Mesenchymal stem cell (in vitro differentiated cells and primary cell): ENCODE measurements around the gene EPB41.

Experiments used
- DNase-seq: peaks from one replicate; pipeline ENCODE4 v3.0.0-alpha.2; 2013
- H2AFZ ChIP-seq: one replicate; pipeline ENCODE4 v1.6.1; 2013; ENCODE audit warnings: low read depth, mild to moderate bottlenecking, control low read depth, inconsistent platforms, low read length, moderate library complexity
- H2AK5ac ChIP-seq: 2 replicates; pipeline ENCODE4 v1.6.1; 2013; ENCODE audit warnings: low read length, moderate library complexity, mild to moderate bottlenecking, inconsistent platforms; ENCODE audit not compliant: severe bottlenecking
- H2BK120ac ChIP-seq: one replicate; pipeline ENCODE4 v1.6.1; 2013; ENCODE audit warnings: low read depth, mild to moderate bottlenecking, inconsistent platforms, low read length, moderate library complexity
- H2BK12ac ChIP-seq, 2 experiments: one replicate each; pipeline ENCODE4 v1.6.1; 2013; ENCODE audit warnings: inconsistent platforms in 2 of 2, low read length in 2 of 2, mild to moderate bottlenecking in 2 of 2, moderate library complexity in 2 of 2, control low read depth in 1 of 2
- H2BK15ac ChIP-seq: one replicate; pipeline ENCODE4 v1.6.1; 2013; ENCODE audit warnings: mild to moderate bottlenecking, low read depth, inconsistent platforms; ENCODE audit not compliant: poor library complexity, severe bottlenecking
- H2BK5ac ChIP-seq: 2 replicates; pipeline ENCODE4 v1.6.1; 2013; ENCODE audit warnings: low read depth, mild to moderate bottlenecking, low read length, control low read depth, inconsistent platforms; ENCODE audit not compliant: poor library complexity, severe bottlenecking
- H3K14ac ChIP-seq, 2 experiments: one replicate each; pipeline ENCODE4 v1.6.1; 2013; ENCODE audit warnings: inconsistent platforms in 2 of 2, low read length in 2 of 2, control low read depth in 1 of 2, mild to moderate bottlenecking in 1 of 2, moderate library complexity in 1 of 2
- H3K18ac ChIP-seq, 2 experiments: one replicate each; pipeline ENCODE4 v1.6.1; 2013; ENCODE audit warnings: inconsistent platforms in 2 of 2, low read length in 2 of 2, control low read depth in 1 of 2, low read depth in 1 of 2, mild to moderate bottlenecking in 1 of 2
- H3K23ac ChIP-seq, 2 experiments: one replicate each; pipeline ENCODE4 v1.6.1; 2013; ENCODE audit warnings: inconsistent platforms in 2 of 2, low read length in 2 of 2, mild to moderate bottlenecking in 2 of 2, moderate library complexity in 2 of 2, control low read depth in 1 of 2
- H3K27ac ChIP-seq: 2 replicates; pipeline ENCODE4 v1.5.1; 2013; ENCODE audit warnings: mild to moderate bottlenecking, moderate library complexity, low read length, control low read depth, inconsistent platforms; ENCODE audit not compliant: poor library complexity, severe bottlenecking
- H3K27me3 ChIP-seq, 2 experiments: 2 replicates each; pipeline versions ENCODE4 v1.6.1 to v1.7.0; 2013; ENCODE audit warnings: low read length in 2 of 2, mild to moderate bottlenecking in 2 of 2, moderate library complexity in 2 of 2, control low read depth in 1 of 2, inconsistent platforms in 1 of 2; ENCODE audit not compliant: control insufficient read depth in 1 of 2, insufficient read depth in 1 of 2
- H3K36me3 ChIP-seq, 2 experiments: 2 replicates each; pipeline versions ENCODE4 v1.6.1 to v1.7.0; 2013; ENCODE audit warnings: low read length in 2 of 2, control low read depth in 1 of 2, inconsistent platforms in 1 of 2, low read depth in 1 of 2, mild to moderate bottlenecking in 1 of 2; ENCODE audit not compliant: insufficient read depth in 2 of 2, control insufficient read depth in 1 of 2
- H3K4ac ChIP-seq, 2 experiments: one replicate each; pipeline ENCODE4 v1.6.1; 2013; ENCODE audit warnings: inconsistent platforms in 2 of 2, low read length in 2 of 2, mild to moderate bottlenecking in 2 of 2, moderate library complexity in 2 of 2, control low read depth in 1 of 2, low read depth in 1 of 2
- H3K4me1 ChIP-seq: 2 replicates; pipeline ENCODE4 v1.6.1; 2013; ENCODE audit warnings: low read depth, low read length, control low read depth; ENCODE audit not compliant: control insufficient read depth, insufficient read depth
- H3K4me2 ChIP-seq: 2 replicates; pipeline ENCODE4 v1.6.1; 2013; ENCODE audit warnings: low read length, mild to moderate bottlenecking, inconsistent platforms; ENCODE audit not compliant: poor library complexity, severe bottlenecking
- H3K4me3 ChIP-seq, 2 experiments: 2 replicates each; pipeline versions ENCODE4 v1.5.1 to v1.7.0; 2013; ENCODE audit warnings: low read length in 2 of 2, mild to moderate bottlenecking in 2 of 2, control low read depth in 1 of 2, low read depth in 1 of 2; ENCODE audit not compliant: insufficient read depth in 1 of 2
- H3K79me1 ChIP-seq: replicated peaks from 2 replicates; pipeline ENCODE4 v1.6.1; 2013; ENCODE audit warnings: mild to moderate bottlenecking, control low read depth, low read length, inconsistent platforms; ENCODE audit not compliant: poor library complexity, severe bottlenecking
- H3K9ac ChIP-seq: 2 replicates; pipeline ENCODE4 v1.7.0; 2013; ENCODE audit warnings: mild to moderate bottlenecking, low read length, moderate library complexity
- H3K9me3 ChIP-seq: 2 replicates; pipeline ENCODE4 v1.7.0; 2013; ENCODE audit warnings: mild to moderate bottlenecking, low read length; ENCODE audit not compliant: control insufficient read depth
- H4K8ac ChIP-seq: one replicate; pipeline ENCODE4 v1.6.1; 2013; ENCODE audit warnings: inconsistent platforms, mild to moderate bottlenecking, low read length, moderate library complexity
- H4K91ac ChIP-seq: one replicate; pipeline ENCODE4 v1.6.1; 2013; ENCODE audit warnings: mild to moderate bottlenecking, low read length, inconsistent platforms
- whole genome bisulfite sequencing: methylation state at CpG from one replicate; pipeline ENCODE4 v1.1.7; 2013; ENCODE audit warnings: mixed read lengths; 5-methylcytosine and 5-hydroxymethylcytosine counted together

EPB41 gene

GRCh38 chr1:28927266-28927647 is 12.9 kb downstream of the EPB41 start:
- no peaks in the 10 kb centered on the region for H3K36me3 ChIP-seq
- DNase-seq, result no peak
- H3K4ac ChIP-seq, result no peak overlapping the region

GRCh38 chr1:28927648-28928313 is 13.4 kb downstream of the EPB41 start:
- H3K4me3 ChIP-seq, result no peak overlapping the region
- no peak overlapping the region for H2BK120ac ChIP-seq
- no peaks in the 10 kb centered on the region for H3K9me3 ChIP-seq
- H3K27me3 ChIP-seq, result no peaks in the 10 kb centered on the region
- H3K27ac ChIP-seq, result no peak overlapping the region
- no peak overlapping the region for H2BK15ac ChIP-seq
- no peaks in the 10 kb centered on the region for H3K4me1 ChIP-seq
- H3K36me3 ChIP-seq, result no peaks in the 10 kb centered on the region
- H2AK5ac ChIP-seq, result no peak overlapping the region
- H2BK5ac ChIP-seq, result no peak overlapping the region
- H3K4ac ChIP-seq, result no peak overlapping the region
- H2AFZ ChIP-seq, result no peak overlapping the region
- no CpG with 5 or more reads among the region's 1 CpG for WGBS
- no peak overlapping the region for H3K18ac ChIP-seq
- no peak overlapping the region for H2BK12ac ChIP-seq
- no peak overlapping the region for H3K14ac ChIP-seq
- no peak overlapping the region for H3K23ac ChIP-seq
- no peak overlapping the region for H3K4me2 ChIP-seq
- H4K8ac ChIP-seq, result no peak overlapping the region
- H3K9ac ChIP-seq, result peak overlapping the region; percentile 67
- peak; percentile 45 for DNase-seq
- no peak overlapping the region for H4K91ac ChIP-seq
- H3K79me1 ChIP-seq, result peaks cover 1% of the 10 kb centered on the region

More at GRCh38 chr1:28927266-28927647, 12.9 kb downstream of the EPB41 start:
- H3K4me1 ChIP-seq, result no peaks in the 10 kb centered on the region
- H2BK120ac ChIP-seq, result no peak overlapping the region
- H4K91ac ChIP-seq, result no peak overlapping the region
- H3K14ac ChIP-seq, result no peak overlapping the region
- H3K79me1 ChIP-seq, result peaks cover 1% of the 10 kb centered on the region
- H3K23ac ChIP-seq, result no peak overlapping the region
- H3K4me3 ChIP-seq, result no peak overlapping the region
- H3K18ac ChIP-seq, result no peak overlapping the region
- H2BK15ac ChIP-seq, result no peak overlapping the region
- no peak overlapping the region for H4K8ac ChIP-seq
- no peak overlapping the region for H2AFZ ChIP-seq
- 100% methylated on average over 1 of the region's 3 CpGs for WGBS
- no peaks in the 10 kb centered on the region for H3K9me3 ChIP-seq
- H2BK5ac ChIP-seq, result no peak overlapping the region
- H3K27me3 ChIP-seq, result no peaks in the 10 kb centered on the region
- H3K9ac ChIP-seq, result peak overlapping the region; percentile 67
- H3K27ac ChIP-seq, result no peak overlapping the region
- no peak overlapping the region for H2BK12ac ChIP-seq
- no peak overlapping the region for H2AK5ac ChIP-seq
- H3K4me2 ChIP-seq, result no peak overlapping the region

GRCh38 chr1:28928314-28928941 is 14.1 kb downstream of the EPB41 start:
- Histone ChIP-seq H3K4me2 (no peak overlapping the region), H3K4me3 (no peak overlapping the region), H3K27ac (no peak overlapping the region), H3K23ac (no peak overlapping the region), H2AFZ (no peak overlapping the region), H2BK12ac (no peak overlapping the region), H3K9ac (peak overlapping the region; percentile 67), H2BK5ac (no peak overlapping the region), H3K4ac (no peak overlapping the region), H2AK5ac (no peak overlapping the region), H3K4me1 (no peaks in the 10 kb centered on the region), H3K18ac (no peak overlapping the region), H3K79me1 (peaks cover 1% of the 10 kb centered on the region), H3K14ac (no peak overlapping the region), H4K8ac (no peak overlapping the region), H3K9me3 (no peaks in the 10 kb centered on the region), H3K27me3 (no peaks in the 10 kb centered on the region), H2BK15ac (no peak overlapping the region), H3K36me3 (no peaks in the 10 kb centered on the region), H4K91ac (no peak overlapping the region), H2BK120ac (no peak overlapping the region)
- WGBS, result 90% methylated on average over 2 of the region's 2 CpGs
- no peak for DNase-seq

DNA sequence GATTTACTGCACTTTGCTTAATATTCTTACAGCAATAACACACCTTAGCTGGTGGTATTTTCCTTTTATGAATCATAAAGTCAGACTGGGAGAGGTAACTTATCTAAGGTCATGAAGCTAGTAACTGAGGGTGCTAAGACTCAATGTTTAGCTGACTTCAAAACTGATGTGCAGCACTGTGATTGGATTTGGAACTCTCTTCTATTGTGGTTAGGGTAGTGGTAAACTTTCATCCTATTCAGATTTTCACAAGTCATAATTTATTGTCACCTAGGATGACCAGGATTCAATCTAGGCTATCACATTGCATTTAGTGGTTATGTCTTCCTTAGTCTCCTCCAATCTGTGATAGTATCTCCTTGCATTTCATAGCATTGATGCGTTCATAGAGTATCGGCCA is 18.9 kb downstream of the EPB41 start:
- no peak overlapping the region for H3K4me3 ChIP-seq
- no peak overlapping the region for H2BK120ac ChIP-seq
- H3K9ac ChIP-seq, result no peak overlapping the region
- H2BK15ac ChIP-seq, result no peak overlapping the region
- no peak overlapping the region for H3K27ac ChIP-seq
- H3K14ac ChIP-seq, result no peak overlapping the region
- no peak overlapping the region for H4K91ac ChIP-seq
- no peak overlapping the region for H4K8ac ChIP-seq
- H2AFZ ChIP-seq, result no peak overlapping the region
- H3K4ac ChIP-seq, result no peak overlapping the region
- H3K18ac ChIP-seq, result no peak overlapping the region
- no peak for DNase-seq
- H3K79me1 ChIP-seq, result peaks cover 5% of the 10 kb centered on the region
- no peak overlapping the region for H2BK12ac ChIP-seq
- peaks cover 0 to 3% of the 10 kb centered on the region in 2 experiments for H3K36me3 ChIP-seq
- no peak overlapping the region for H2BK5ac ChIP-seq
- H3K4me2 ChIP-seq, result no peak overlapping the region
- WGBS, result 100% methylated on average over 2 of the region's 2 CpGs
- no peaks in the 10 kb centered on the region for H3K9me3 ChIP-seq
- H3K23ac ChIP-seq, result no peak overlapping the region
- no peaks in the 10 kb centered on the region for H3K27me3 ChIP-seq
- H3K4me1 ChIP-seq, result no peaks in the 10 kb centered on the region
- H2AK5ac ChIP-seq, result no peak overlapping the region
